CD4-positive, alpha-beta T cell treated with Interleukin-2 at 100 ng/mL for 4 hours (primary cell): ENCODE data around the gene CD109.

Source experiments
- DNase-seq: peaks from one replicate; pipeline ENCODE4 v3.0.0-alpha.2; 2020; ENCODE audit warnings: low spot score

The CD109 gene

DNA sequence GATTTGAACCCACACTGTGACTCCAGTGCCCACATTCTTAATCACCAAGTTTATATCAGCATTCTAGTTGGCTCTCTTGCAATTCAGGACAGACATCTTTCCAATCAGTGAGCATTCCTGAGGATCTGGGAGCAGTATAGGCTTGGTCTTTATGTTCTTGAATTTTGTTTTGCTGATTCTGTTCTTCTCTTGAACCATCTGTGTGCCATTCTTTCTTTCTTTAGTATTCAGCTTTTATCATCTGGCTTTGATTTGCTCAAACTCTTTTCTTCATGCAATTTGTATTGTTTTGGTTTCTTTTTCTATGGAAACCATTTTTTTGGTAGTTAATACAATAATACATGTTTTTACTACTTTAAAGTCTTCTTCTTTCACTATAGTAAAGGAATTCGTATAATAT is 162.4 kb downstream of the CD109 start:
- no peak for DNase-seq

DNA sequence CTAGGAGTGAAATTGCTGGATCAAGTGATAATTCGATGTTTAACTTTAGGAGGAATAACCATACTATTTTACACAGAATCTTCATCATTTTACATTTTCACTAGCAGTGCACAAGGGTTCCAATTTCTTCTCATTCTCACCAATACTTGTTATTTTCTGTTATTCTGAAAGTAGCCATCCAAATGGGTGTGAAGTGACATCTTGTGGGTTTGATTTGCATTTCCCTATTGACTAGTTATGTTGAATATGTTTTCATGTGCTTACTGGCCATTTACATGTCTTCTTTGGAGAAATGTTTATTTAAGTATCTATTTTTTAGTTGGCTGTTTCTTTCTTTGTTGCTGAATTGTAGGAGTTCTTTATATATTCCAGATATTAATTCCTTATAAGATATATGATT is 164.3 kb downstream of the CD109 start:
- DNase-seq, result no peak

DNA sequence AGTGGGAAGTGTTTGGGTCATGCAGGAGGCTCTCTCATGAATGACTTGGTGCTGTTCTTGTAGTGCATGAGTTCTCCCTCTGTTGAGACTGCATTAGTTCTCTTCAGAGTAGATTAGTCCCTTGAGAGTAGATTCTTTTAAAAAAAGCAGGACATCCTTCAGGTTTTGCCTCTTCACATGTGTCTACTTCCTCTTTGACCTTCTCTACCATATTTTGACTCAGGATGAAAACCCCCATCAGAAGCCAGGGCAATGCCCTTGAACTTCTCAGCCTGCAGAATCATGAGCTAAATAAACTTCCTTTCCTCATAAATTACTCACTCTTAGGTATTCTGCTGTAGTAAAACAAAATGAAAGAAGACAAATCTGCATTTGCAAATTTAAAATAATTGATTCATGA is 170.3 kb downstream of the CD109 start:
- no peak for DNase-seq

DNA sequence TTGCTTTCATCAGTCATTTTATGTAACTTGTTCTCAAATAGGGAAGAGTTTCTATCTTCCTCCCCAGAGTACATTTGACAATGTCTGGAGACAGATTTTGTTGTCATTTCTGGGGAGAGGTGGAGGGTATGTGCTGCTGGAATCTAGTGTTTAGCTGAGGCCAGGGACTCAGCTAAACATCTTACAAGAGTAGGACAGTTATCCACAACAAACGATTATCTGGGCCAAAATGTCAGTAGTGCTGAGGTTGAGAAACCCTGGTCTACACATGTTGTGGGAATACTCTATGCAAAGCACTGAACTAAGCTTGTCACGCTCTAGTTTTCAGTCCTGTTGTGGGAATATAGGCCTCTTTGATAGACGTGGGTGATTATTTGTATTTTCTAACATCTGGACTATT is 171.4 kb downstream of the CD109 start:
- DNase-seq, result no peak

DNA sequence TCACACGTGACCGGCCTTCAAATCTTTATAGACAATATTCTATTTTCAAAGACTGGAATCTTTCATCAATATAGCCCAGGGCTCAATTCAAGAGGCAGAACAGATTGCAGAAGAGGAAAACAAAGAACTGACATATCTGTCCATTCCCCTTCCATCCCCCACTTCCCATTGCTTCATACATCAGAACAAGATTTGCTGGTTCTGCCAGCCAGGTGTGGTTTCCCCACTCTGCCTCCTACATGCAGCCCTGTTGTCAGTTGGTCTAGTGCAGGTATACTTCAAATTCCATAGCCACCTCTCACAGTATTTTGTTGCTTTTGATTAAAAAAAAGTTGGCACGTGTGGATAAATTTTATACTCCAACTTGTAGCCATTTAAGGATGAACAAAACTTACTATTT is 174.9 kb downstream of the CD109 start:
- no peak for DNase-seq

DNA sequence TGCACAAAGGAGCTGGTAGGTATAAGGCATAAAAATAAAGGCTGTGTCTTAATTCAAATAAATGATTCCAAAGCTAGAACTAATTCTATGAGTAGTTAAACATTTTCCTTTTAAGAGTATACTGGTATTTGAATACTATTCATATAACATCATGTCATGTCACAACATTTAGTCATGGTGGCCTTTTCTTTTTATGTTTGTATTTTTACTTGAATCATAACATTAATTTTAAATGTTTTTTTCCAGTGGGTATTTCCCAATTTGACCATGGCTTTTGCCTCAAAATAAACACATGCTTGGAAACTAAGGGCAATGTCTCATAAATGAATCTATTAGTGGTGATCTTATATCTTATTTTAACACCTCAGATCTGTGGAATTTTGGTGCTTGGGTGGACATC is 177.1 kb downstream of the CD109 start:
- no peak for DNase-seq
